ENCODE results near the gene DDIAS. TPM values are rescaled to one million over a fixed set of nuclear protein-coding genes. Genes with fewer than 3 reads are reported as not detected.
"Not testable (repeated sequence)": the region's sequence is repeated elsewhere in the genome, so short reads cannot be mapped to it uniquely, and the experiment has no call there.

Gene DDIAS
- total and polyA plus RNA-seq, 7 donors, result 0.21 to 6.6 (median 1.4) TPM

GRCh38 chr11:82959987-82960778 is 58.6 kb downstream of the DDIAS start:
- Histone ChIP-seq H3K9me3 (no peaks in the 10 kb centered on the region), H3K4me1 (no peaks in the 10 kb centered on the region), H3K36me3 (ENCODE audit: insufficient read depth in 1 of 2, low read depth in 1 of 2) (no peaks in the 10 kb centered on the region), H3K27me3 (ENCODE audit: insufficient read depth in 3 of 3, low read length in 2 of 3) (no peaks in the 10 kb centered on the region), H3K27ac (no peak overlapping the region), H3K4me3 (no peak overlapping the region)
- WGBS, 3 donors, result 62 to 64% (median 63%) methylated on average over 5 of the region's 5 CpGs
- no peak for DNase-seq
- ATAC-seq, result no peak
- intact Hi-C loops (cut with DNase I), result no loop called here
- TF ChIP-seq CTCF (IDR thresholded peaks at IDR 0.05), result no peak

GRCh38 chr11:82960779-82961143 is 59.2 kb downstream of the DDIAS start:
- no peaks in the 10 kb centered on the region for H3K4me1 ChIP-seq

GRCh38 chr11:82962021-82962420 is 60.5 kb downstream of the DDIAS start:
- H3K27me3 ChIP-seq (ENCODE audit: insufficient read depth in 3 of 3, low read length in 2 of 3); H3K9me3 ChIP-seq; H3K4me1 ChIP-seq; intact Hi-C loops (cut with DNase I); H3K27ac ChIP-seq; DNase-seq; ATAC-seq; H3K36me3 ChIP-seq (ENCODE audit: insufficient read depth in 1 of 2, low read depth in 1 of 2); H3K4me3 ChIP-seq: not testable (repeated sequence)

More at GRCh38 chr11:82960779-82961143, 59.2 kb downstream of the DDIAS start:
- no peak overlapping the region for H3K4me3 ChIP-seq
- no peaks in the 10 kb centered on the region for H3K9me3 ChIP-seq
- TF ChIP-seq CTCF (IDR thresholded peaks at IDR 0.05), result no peak
- no peak overlapping the region for H3K27ac ChIP-seq
- no peaks in the 10 kb centered on the region for H3K27me3 ChIP-seq (ENCODE audit: insufficient read depth in 3 of 3, low read length in 2 of 3)
- intact Hi-C loops (cut with DNase I), result no loop called here
- no peaks in the 10 kb centered on the region for H3K36me3 ChIP-seq (ENCODE audit: insufficient read depth in 1 of 2, low read depth in 1 of 2)
- DNase-seq, result no peak
- 59 to 75% (median 62%) methylated on average over 2 of the region's 2 CpGs for WGBS, 3 donors
- no peak for ATAC-seq

GRCh38 chr11:82967381-82967780 is 65.8 kb downstream of the DDIAS start:
- H3K4me3 ChIP-seq, result no peak overlapping the region
- no peak for TF ChIP-seq CTCF (IDR thresholded peaks at IDR 0.05)
- 63 to 71% (median 71%) methylated on average over 4 of the region's 4 CpGs for WGBS, 3 donors
- no peak overlapping the region for H3K27ac ChIP-seq
- H3K27me3 ChIP-seq (ENCODE audit: insufficient read depth in 3 of 3, low read length in 2 of 3), result no peaks in the 10 kb centered on the region
- DNase-seq, result no peak
- no peaks in the 10 kb centered on the region for H3K9me3 ChIP-seq
- H3K36me3 ChIP-seq (ENCODE audit: insufficient read depth in 1 of 2, low read depth in 1 of 2), result no peaks in the 10 kb centered on the region
- intact Hi-C loops (cut with DNase I), result no loop called here
- H3K4me1 ChIP-seq, result no peaks in the 10 kb centered on the region
- ATAC-seq, result no peak

GRCh38 chr11:82969811-82970210 is 68.3 kb downstream of the DDIAS start:
- Histone ChIP-seq H3K36me3 (ENCODE audit: insufficient read depth in 1 of 2, low read depth in 1 of 2) (no peaks in the 10 kb centered on the region), H3K27me3 (ENCODE audit: insufficient read depth in 3 of 3, low read length in 2 of 3) (no peaks in the 10 kb centered on the region), H3K4me3 (no peak overlapping the region), H3K27ac (no peak overlapping the region), H3K9me3 (no peaks in the 10 kb centered on the region), H3K4me1 (no peaks in the 10 kb centered on the region)
- ATAC-seq (no peak), DNase-seq (no peak)
- no peak for TF ChIP-seq CTCF (IDR thresholded peaks at IDR 0.05)
- intact Hi-C loops (cut with DNase I), result no loop called here
- WGBS, 3 donors, result 81 to 87% (median 86%) methylated on average over 4 of the region's 4 CpGs

GRCh38 chr11:82970507-82971083 is 69.1 kb downstream of the DDIAS start:
- H3K9me3 ChIP-seq; H3K36me3 ChIP-seq (ENCODE audit: insufficient read depth in 1 of 2, low read depth in 1 of 2); H3K27me3 ChIP-seq (ENCODE audit: insufficient read depth in 3 of 3, low read length in 2 of 3); ATAC-seq; H3K27ac ChIP-seq; intact Hi-C loops (cut with DNase I); H3K4me3 ChIP-seq; H3K4me1 ChIP-seq: not testable (repeated sequence)
- 89 to 94% (median 92%) methylated on average over 44 to 60 of the region's 60 CpGs for WGBS, 3 donors
- peak in 1 of 2 donors; percentile 47 for DNase-seq

- intact Hi-C loops (cut with DNase I), result not testable (repeated sequence)
These were observed 70.0 kb downstream of the DDIAS start for GRCh38 chr11:82971519-82971946.

More at GRCh38 chr11:82971519-82971946, 70.0 kb downstream of the DDIAS start:
- peak overlapping the region; percentile 12 for H3K4me3 ChIP-seq
- not testable (repeated sequence) for DNase-seq; H3K9me3 ChIP-seq; H3K4me1 ChIP-seq; H3K27me3 ChIP-seq (ENCODE audit: insufficient read depth in 3 of 3, low read length in 2 of 3); H3K27ac ChIP-seq; H3K36me3 ChIP-seq (ENCODE audit: insufficient read depth in 1 of 2, low read depth in 1 of 2)
- WGBS, 3 donors, result 52 to 60% (median 56%) methylated on average over 8 of the region's 8 CpGs
- ATAC-seq, result peak in 1 of 4 donors; percentile 30

Data from psoas muscle (tissue), 8 donors.